Measurements from ENCODE around the gene ZNF3. TPM values are rescaled to one million over a fixed set of nuclear protein-coding genes. Genes with fewer than 3 reads are reported as not detected.

ZNF3 gene
- total and polyA plus RNA-seq, 4 donors = 28.5 to 49.3 (median 34.6) TPM

- Histone ChIP-seq H3K9me3 (ENCODE audit: control insufficient read depth, insufficient read depth, low read length) (no peaks in the 10 kb centered on the region), H3K27ac (ENCODE audit: low read depth, low read length) (peak overlapping the region; percentile 94), H3K4me3 (ENCODE audit: low read depth, low read length) (peak overlapping the region; percentile 79), H3K36me3 (ENCODE audit: control insufficient read depth, insufficient read depth, low read length) (peaks cover 67% of the 10 kb centered on the region), H3K4me1 (ENCODE audit: control insufficient read depth, insufficient read depth, low read length) (peaks cover 32% of the 10 kb centered on the region), H3K27me3 (ENCODE audit: control insufficient read depth, insufficient read depth, low read length) (no peaks in the 10 kb centered on the region)
- 0% methylated on average over 61 of the region's 61 CpGs for WGBS (ENCODE audit: insufficient coverage)
- DNase-seq (ENCODE audit: low read depth in 4 of 6, low spot score in 6 of 6) = peak; percentile 87 to 98 (median 90)
Observed at GRCh38 chr7:100100420-100101015, 19.0 kb upstream of the ZNF3 start.

- peaks cover 32% of the 10 kb centered on the region for H3K4me1 ChIP-seq (ENCODE audit: control insufficient read depth, insufficient read depth, low read length)
- 75% methylated on average over 12 of the region's 12 CpGs for WGBS (ENCODE audit: insufficient coverage)
- no peak overlapping the region for H3K27ac ChIP-seq (ENCODE audit: low read depth, low read length)
Observed at GRCh38 chr7:100099452-100099851, 17.9 kb upstream of the ZNF3 start.

GRCh38 chr7:100098913-100099312 lies 17.4 kb upstream of the ZNF3 start:
- DNase-seq (ENCODE audit: low read depth in 4 of 6, low spot score in 6 of 6) = no peak
- H3K27me3 ChIP-seq (ENCODE audit: control insufficient read depth, insufficient read depth, low read length) = no peaks in the 10 kb centered on the region
- peaks cover 34% of the 10 kb centered on the region for H3K4me1 ChIP-seq (ENCODE audit: control insufficient read depth, insufficient read depth, low read length)
- no peaks in the 10 kb centered on the region for H3K9me3 ChIP-seq (ENCODE audit: control insufficient read depth, insufficient read depth, low read length)
- WGBS (ENCODE audit: insufficient coverage) = 90% methylated on average over 9 of the region's 10 CpGs
- no peak overlapping the region for H3K27ac ChIP-seq (ENCODE audit: low read depth, low read length)
- H3K4me3 ChIP-seq (ENCODE audit: low read depth, low read length) = no peak overlapping the region
- H3K36me3 ChIP-seq (ENCODE audit: control insufficient read depth, insufficient read depth, low read length) = peaks cover 63% of the 10 kb centered on the region

More at GRCh38 chr7:100099452-100099851, 17.9 kb upstream of the ZNF3 start:
- H3K9me3 ChIP-seq (ENCODE audit: control insufficient read depth, insufficient read depth, low read length) = no peaks in the 10 kb centered on the region
- DNase-seq (ENCODE audit: low read depth in 4 of 6, low spot score in 6 of 6) = no peak
- peak overlapping the region; percentile 79 for H3K4me3 ChIP-seq (ENCODE audit: low read depth, low read length)
- H3K27me3 ChIP-seq (ENCODE audit: control insufficient read depth, insufficient read depth, low read length) = no peaks in the 10 kb centered on the region
- H3K36me3 ChIP-seq (ENCODE audit: control insufficient read depth, insufficient read depth, low read length) = peaks cover 65% of the 10 kb centered on the region

- H3K27ac ChIP-seq (ENCODE audit: low read depth, low read length) = no peak overlapping the region
- peaks cover 81% of the 10 kb centered on the region for H3K36me3 ChIP-seq (ENCODE audit: control insufficient read depth, insufficient read depth, low read length)
- no peak overlapping the region for H3K4me3 ChIP-seq (ENCODE audit: low read depth, low read length)
- peaks cover 22% of the 10 kb centered on the region for H3K4me1 ChIP-seq (ENCODE audit: control insufficient read depth, insufficient read depth, low read length)
- H3K9me3 ChIP-seq (ENCODE audit: control insufficient read depth, insufficient read depth, low read length) = no peaks in the 10 kb centered on the region
- H3K27me3 ChIP-seq (ENCODE audit: control insufficient read depth, insufficient read depth, low read length) = no peaks in the 10 kb centered on the region
- DNase-seq (ENCODE audit: low read depth in 4 of 6, low spot score in 6 of 6) = no peak
- 94% methylated on average over 13 of the region's 17 CpGs for WGBS (ENCODE audit: insufficient coverage)
Observed at GRCh38 chr7:100095704-100096103, 14.2 kb upstream of the ZNF3 start.

- no peak for DNase-seq (ENCODE audit: low read depth in 4 of 6, low spot score in 6 of 6)
- Histone ChIP-seq H3K36me3 (ENCODE audit: control insufficient read depth, insufficient read depth, low read length) (peaks cover 82% of the 10 kb centered on the region), H3K9me3 (ENCODE audit: control insufficient read depth, insufficient read depth, low read length) (no peaks in the 10 kb centered on the region), H3K27me3 (ENCODE audit: control insufficient read depth, insufficient read depth, low read length) (no peaks in the 10 kb centered on the region), H3K27ac (ENCODE audit: low read depth, low read length) (no peak overlapping the region), H3K4me1 (ENCODE audit: control insufficient read depth, insufficient read depth, low read length) (peaks cover 22% of the 10 kb centered on the region), H3K4me3 (ENCODE audit: low read depth, low read length) (no peak overlapping the region)
- 89% methylated on average over 3 of the region's 9 CpGs for WGBS (ENCODE audit: insufficient coverage)
Observed at GRCh38 chr7:100095289-100095688, 13.8 kb upstream of the ZNF3 start.

- Histone ChIP-seq H3K4me1 (ENCODE audit: control insufficient read depth, insufficient read depth, low read length) (peaks cover 18% of the 10 kb centered on the region), H3K4me3 (ENCODE audit: low read depth, low read length) (no peak overlapping the region), H3K27me3 (ENCODE audit: control insufficient read depth, insufficient read depth, low read length) (no peaks in the 10 kb centered on the region), H3K36me3 (ENCODE audit: control insufficient read depth, insufficient read depth, low read length) (peaks cover 75% of the 10 kb centered on the region), H3K9me3 (ENCODE audit: control insufficient read depth, insufficient read depth, low read length) (no peaks in the 10 kb centered on the region), H3K27ac (ENCODE audit: low read depth, low read length) (no peak overlapping the region)
- 79% methylated on average over 11 of the region's 16 CpGs for WGBS (ENCODE audit: insufficient coverage)
- DNase-seq (ENCODE audit: low read depth in 4 of 6, low spot score in 6 of 6) = no peak
Observed at GRCh38 chr7:100093925-100094486, 12.5 kb upstream of the ZNF3 start.

- no peaks in the 10 kb centered on the region for H3K27me3 ChIP-seq (ENCODE audit: control insufficient read depth, insufficient read depth, low read length)
- no peak overlapping the region for H3K4me3 ChIP-seq (ENCODE audit: low read depth, low read length)
- peaks cover 72% of the 10 kb centered on the region for H3K36me3 ChIP-seq (ENCODE audit: control insufficient read depth, insufficient read depth, low read length)
- no peak overlapping the region for H3K27ac ChIP-seq (ENCODE audit: low read depth, low read length)
- H3K4me1 ChIP-seq (ENCODE audit: control insufficient read depth, insufficient read depth, low read length) = peaks cover 17% of the 10 kb centered on the region
- no peaks in the 10 kb centered on the region for H3K9me3 ChIP-seq (ENCODE audit: control insufficient read depth, insufficient read depth, low read length)
- WGBS (ENCODE audit: insufficient coverage) = 55% methylated on average over 8 of the region's 13 CpGs
- DNase-seq (ENCODE audit: low read depth in 4 of 6, low spot score in 6 of 6) = peak in 1 of 6 donors; percentile 27
Observed at GRCh38 chr7:100093498-100093897, 12.0 kb upstream of the ZNF3 start.

GRCh38 chr7:100093054-100093453 lies 11.5 kb upstream of the ZNF3 start:
- DNase-seq (ENCODE audit: low read depth in 4 of 6, low spot score in 6 of 6) = no peak
- WGBS (ENCODE audit: insufficient coverage) = 43% methylated on average over 4 of the region's 8 CpGs
- H3K27ac ChIP-seq (ENCODE audit: low read depth, low read length) = no peak overlapping the region
- H3K4me3 ChIP-seq (ENCODE audit: low read depth, low read length) = no peak overlapping the region
- H3K36me3 ChIP-seq (ENCODE audit: control insufficient read depth, insufficient read depth, low read length) = peaks cover 67% of the 10 kb centered on the region
- H3K27me3 ChIP-seq (ENCODE audit: control insufficient read depth, insufficient read depth, low read length) = no peaks in the 10 kb centered on the region
- H3K4me1 ChIP-seq (ENCODE audit: control insufficient read depth, insufficient read depth, low read length) = peaks cover 18% of the 10 kb centered on the region
- H3K9me3 ChIP-seq (ENCODE audit: control insufficient read depth, insufficient read depth, low read length) = no peaks in the 10 kb centered on the region

GRCh38 chr7:100091411-100092181 lies 10.1 kb upstream of the ZNF3 start:
- DNase-seq (ENCODE audit: low read depth in 4 of 6, low spot score in 6 of 6) = no peak
- Histone ChIP-seq H3K36me3 (ENCODE audit: control insufficient read depth, insufficient read depth, low read length) (peaks cover 53% of the 10 kb centered on the region), H3K27ac (ENCODE audit: low read depth, low read length) (no peak overlapping the region), H3K27me3 (ENCODE audit: control insufficient read depth, insufficient read depth, low read length) (no peaks in the 10 kb centered on the region), H3K4me3 (ENCODE audit: low read depth, low read length) (no peak overlapping the region), H3K9me3 (ENCODE audit: control insufficient read depth, insufficient read depth, low read length) (no peaks in the 10 kb centered on the region), H3K4me1 (ENCODE audit: control insufficient read depth, insufficient read depth, low read length) (peaks cover 20% of the 10 kb centered on the region)
- WGBS (ENCODE audit: insufficient coverage) = 48% methylated on average over 16 of the region's 19 CpGs

Measured in spinal cord (tissue), 10 donors.